Suppressor macrophage (primary cell): ENCODE data around the gene WDR83.

Experiments
- DNase-seq, 4 experiments: peaks; one replicate each; pipeline ENCODE4 v3.0.0-alpha.2; 2020 to 2022

Gene WDR83

DNA sequence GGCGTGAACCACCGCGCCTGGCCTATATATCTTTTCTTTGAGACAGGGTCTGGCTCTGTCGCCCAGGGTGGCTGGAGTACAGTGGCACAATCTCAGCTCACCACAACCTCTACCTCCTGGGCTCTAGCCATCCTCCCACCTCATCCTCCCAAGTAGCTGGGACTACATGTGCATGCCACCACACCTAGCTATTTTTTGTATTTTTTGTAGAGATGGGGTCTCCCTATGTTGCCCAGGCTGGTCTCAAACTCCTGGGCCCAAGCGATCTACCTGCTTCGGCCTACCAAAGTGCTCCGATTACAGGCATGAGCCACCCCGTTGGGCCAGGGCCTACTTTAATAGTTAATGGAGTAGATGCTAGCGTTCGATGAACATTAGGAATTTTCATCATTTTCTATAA, 53.7 kb downstream of the WDR83 start:
- DNase-seq = no peak

DNA sequence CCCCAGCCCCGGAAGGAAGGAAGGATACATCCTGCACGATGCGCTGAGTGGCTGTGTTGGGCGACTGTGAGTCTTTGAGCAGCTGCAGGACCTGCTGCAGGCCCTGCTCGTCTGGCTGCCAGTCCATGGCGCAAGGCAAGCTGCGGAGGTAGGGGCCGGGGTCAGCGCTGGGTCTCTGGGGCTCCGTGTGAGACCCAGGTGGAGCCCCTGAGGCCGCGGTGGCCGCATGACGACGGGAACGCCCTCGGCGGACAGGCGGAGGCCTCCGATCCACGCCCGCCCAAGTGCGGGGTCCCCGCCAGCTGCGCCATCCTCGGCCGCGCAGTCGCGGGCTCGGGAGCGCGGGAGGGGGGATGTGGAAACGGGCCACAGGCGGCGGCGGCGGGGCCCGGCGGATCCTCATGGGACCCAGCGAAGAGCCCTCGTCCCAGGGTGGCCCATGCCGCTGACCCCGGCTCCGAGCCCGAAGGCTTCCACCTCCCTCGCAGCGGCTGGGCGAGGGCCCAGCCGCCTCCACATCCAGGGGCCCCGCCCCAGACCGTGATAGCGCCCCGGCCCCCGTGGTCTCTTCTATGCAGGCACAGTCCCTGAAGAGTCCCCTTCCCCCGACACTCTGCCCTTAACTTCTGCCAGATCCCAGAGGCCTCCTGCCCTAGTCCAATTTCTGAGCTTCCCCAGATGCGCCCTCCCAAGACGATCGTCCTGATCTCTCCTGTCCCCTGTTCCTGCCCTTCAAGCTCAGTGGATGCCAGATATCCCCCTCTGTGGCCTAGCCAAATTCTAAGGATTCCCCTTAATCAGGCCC, 54.4 kb downstream of the WDR83 start:
- DNase-seq = peak in 2 of 4 experiments; percentile 17 to 39

- peak; percentile 48 to 77 (median 64) for DNase-seq
These were observed 55.3 kb downstream of the WDR83 start for GRCh38 chr19:12721656-12722565.

DNA sequence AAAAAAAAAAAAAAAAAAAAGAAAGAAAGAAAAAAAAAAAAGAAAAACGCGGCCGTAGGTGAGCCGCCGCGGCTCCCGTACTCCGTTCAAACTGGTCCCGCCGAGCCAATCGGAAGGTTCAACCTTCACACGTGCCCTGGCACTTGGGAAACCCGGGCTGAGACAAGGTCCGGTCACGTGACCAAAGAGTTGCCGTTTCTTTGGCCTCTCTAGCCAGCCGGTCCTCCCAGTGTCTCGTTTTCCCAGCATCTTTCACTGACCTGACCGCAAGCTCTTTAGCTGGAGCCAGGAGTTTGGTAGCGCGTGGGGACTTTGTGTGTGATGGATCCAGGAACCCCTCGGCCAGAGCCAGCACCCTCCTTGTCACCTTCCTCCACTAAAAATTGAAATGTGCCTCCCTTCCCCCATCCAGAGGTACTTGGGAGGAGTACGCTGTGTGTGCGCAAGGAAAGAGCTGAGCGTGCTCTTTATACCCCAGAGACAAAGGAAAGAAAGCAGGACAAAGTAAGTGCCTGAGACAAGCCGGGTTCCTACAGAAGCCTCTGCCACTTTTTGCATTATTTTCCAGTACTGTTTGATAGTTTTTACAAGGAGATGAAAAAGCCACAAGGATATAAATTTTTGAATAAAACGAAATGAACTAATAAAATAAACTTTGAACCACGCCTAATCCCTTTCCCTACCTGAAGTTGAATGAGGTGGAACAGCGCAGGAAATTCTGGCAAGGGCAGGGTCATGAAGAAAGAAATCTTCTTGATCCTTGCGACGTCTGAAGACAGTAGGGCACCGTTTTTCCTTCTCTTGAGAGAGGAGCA, 56.2 kb downstream of the WDR83 start:
- peak; percentile 98 to 100 (median 99) for DNase-seq

DNA sequence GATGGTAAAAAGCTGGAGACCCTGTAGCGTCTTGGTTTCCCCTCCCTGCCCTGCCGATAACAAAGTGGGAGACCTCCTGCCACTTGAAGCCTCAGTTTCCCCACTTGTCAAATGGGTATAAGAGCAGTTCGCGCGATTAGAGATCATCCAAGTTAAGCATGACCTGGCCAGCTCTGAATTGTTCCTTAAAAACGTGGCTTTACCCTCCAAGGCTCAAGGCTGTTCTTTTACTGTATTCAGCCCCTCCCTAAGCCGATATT, 56.7 kb downstream of the WDR83 start:
- no peak for DNase-seq

DNA sequence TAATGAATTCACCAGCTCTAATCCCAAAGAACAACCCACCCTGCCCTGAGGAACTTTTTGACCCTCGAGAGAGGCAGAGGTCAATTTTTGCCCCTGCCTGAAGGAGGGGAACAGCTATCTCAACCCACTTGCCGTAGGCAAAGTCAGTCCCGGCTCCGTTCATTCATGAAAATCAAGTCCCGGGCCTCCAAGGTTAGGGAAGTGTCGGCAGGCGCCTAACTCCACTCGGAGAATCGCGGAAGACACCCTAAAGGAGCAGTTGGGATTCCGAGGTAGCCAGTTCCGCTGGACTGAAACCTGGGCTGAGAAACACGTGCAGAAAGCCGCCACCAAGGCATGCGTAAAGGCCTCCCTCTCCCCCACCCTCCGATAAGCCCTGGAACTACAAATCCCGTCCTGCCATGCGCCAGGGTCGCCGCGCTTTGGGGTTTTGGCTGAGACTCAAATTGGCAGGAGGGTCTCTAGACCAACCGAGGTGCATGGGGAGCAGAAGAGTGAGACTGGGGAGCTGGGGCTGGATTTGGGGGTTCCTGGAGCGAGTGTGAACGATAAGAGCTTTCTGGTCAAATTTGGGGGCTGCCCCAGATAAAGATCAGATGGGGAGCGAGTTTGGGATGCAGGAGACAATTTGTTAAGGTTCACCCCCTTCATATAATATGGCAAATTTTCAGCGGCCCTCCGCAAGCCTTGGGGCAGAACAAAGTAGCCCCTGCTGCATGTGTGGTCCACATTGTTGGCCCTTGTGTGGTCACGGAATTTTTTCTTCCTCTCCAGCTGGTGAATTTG, 57.2 kb downstream of the WDR83 start, which contains the start of gene TNPO2:
Gene TNPO2, minus strand, starts transcription at position 292 of the 786 bp plus-strand sequence. CDS start 2,955 bp downstream, outside the sequence.
- DNase-seq = peak; percentile 57 to 72 (median 64)
